HepG2 (cell line): ENCODE data around the gene MYH9. TPM values are rescaled to one million over a fixed set of nuclear protein-coding genes. Genes with fewer than 3 reads are reported as not detected.

Experiments used
- ATAC-seq: fragments of 200-7000 bp; cut with Tn5 transposase; 3 replicates; pipeline ENCODE4 v1.9.1; 2020; ENCODE audit warnings: mild to moderate bottlenecking, moderate library complexity
- BruUV-seq: library from RNA; stranded (reverse); fragments of 400-500 nt; replicated peaks from 2 replicates; lab custom pipeline; 2021; lab: Mats Ljungman, UMichigan
- CTCF ChIA-PET: fragments of 300-600 bp; formaldehyde crosslinking; extraction: SDS; loops from one replicate; lab custom pipeline; 2021; ENCODE audit warnings: low total read pairs, inconsistent platforms, low intra/inter-chr PET ratio; lab: Yijun Ruan, JAX
- POLR2A ChIA-PET: fragments of 350-600 bp; sonication (Branson Sonifier 250); formaldehyde crosslinking; loops from one replicate; lab custom pipeline; 2020; ENCODE audit warnings: antibody characterized with exemption, inconsistent platforms; lab: Yijun Ruan, JAX
- DNase-seq: peaks from one replicate; pipeline ENCODE4 v3.0.0-alpha.2; 2015; ENCODE audit warnings: low spot score
- FAIRE-seq: peaks from 3 replicates; lab custom pipeline; 2011; peaks lifted over from hg19 to GRCh38; lab: Jason Lieb, UNC
- H2AFZ ChIP-seq: one replicate; pipeline ENCODE4 v1.6.1; 2011; ENCODE audit warnings: low read length, inconsistent platforms
- H3K27ac ChIP-seq: fragments of 300-600 bp; 3 replicates; pipeline ENCODE4 v1.8.0; 2011; ENCODE audit warnings: mixed run types, mild to moderate bottlenecking, mixed read lengths, low read length, inconsistent platforms; ENCODE audit not compliant: insufficient read depth; ENCODE audit errors: extremely low read length
- H3K27me3 ChIP-seq, 2 experiments: fragments of 200-600 bp in 1 of 2; 2 replicates in 1 of 2; 3 replicates in 1 of 2; pipeline versions ENCODE4 v1.6.0 to v1.8.0; 2011; ENCODE audit warnings: low read length in 2 of 2, mild to moderate bottlenecking in 2 of 2, moderate library complexity in 2 of 2, inconsistent platforms in 1 of 2; ENCODE audit not compliant: insufficient read depth in 2 of 2, control insufficient read depth in 1 of 2
- H3K36me3 ChIP-seq, 2 experiments: fragments of 200-600 bp in 1 of 2; replicated peaks in 1 of 2; 2 replicates in 1 of 2; 3 replicates in 1 of 2; pipeline versions ENCODE4 v1.5.1 to v1.8.0; 2011; ENCODE audit warnings: low read length in 2 of 2, inconsistent platforms in 1 of 2; ENCODE audit not compliant: insufficient read depth in 2 of 2, control insufficient read depth in 1 of 2
- H3K4me1 ChIP-seq: 2 replicates; pipeline ENCODE4 v1.5.1; 2012; ENCODE audit warnings: low read length, inconsistent platforms; ENCODE audit not compliant: insufficient read depth
- H3K4me2 ChIP-seq: 2 replicates; pipeline ENCODE4 v1.6.0; 2011; ENCODE audit warnings: low read depth, low read length, inconsistent platforms
- H3K4me3 ChIP-seq, 3 experiments: fragments of 200-600 bp in 1 of 3; sonication (generic), shearing (Covaris generic) in 1 of 3; replicated peaks in 1 of 3; 2 replicates each; pipeline ENCODE4 v1.5.1; 2011 to 2016; ENCODE audit warnings: low read length in 3 of 3, inconsistent platforms in 2 of 3, low read depth in 2 of 3, mild to moderate bottlenecking in 2 of 3, control low read depth in 1 of 3, mixed read lengths in 1 of 3; ENCODE audit not compliant: insufficient read depth in 1 of 3
- H3K79me2 ChIP-seq: one replicate; pipeline ENCODE4 v1.6.1; 2011; ENCODE audit warnings: low read length, inconsistent platforms; ENCODE audit not compliant: insufficient read depth
- H3K9ac ChIP-seq: 2 replicates; pipeline ENCODE4 v1.6.0; 2011; ENCODE audit warnings: mild to moderate bottlenecking, low read depth, low read length, inconsistent platforms; ENCODE audit not compliant: insufficient read depth
- H3K9me3 ChIP-seq: 2 replicates; pipeline ENCODE4 v1.5.1; 2012; ENCODE audit warnings: mild to moderate bottlenecking, low read length
- H4K20me1 ChIP-seq: 2 replicates; pipeline ENCODE4 v1.6.0; 2011; ENCODE audit warnings: inconsistent platforms, mild to moderate bottlenecking, low read length, moderate library complexity; ENCODE audit not compliant: insufficient read depth
- AGO2 ChIP-seq: fragments of 200-400 bp; formaldehyde crosslinking; optimal IDR thresholded peaks from 2 replicates; pipeline ENCODE3; 2017; ENCODE audit warnings: mild to moderate bottlenecking, low read depth, low read length, moderate library complexity
- CBX1 ChIP-seq: IDR thresholded peaks from one replicate; pipeline ENCODE4 v1.6.1; 2016; ENCODE audit warnings: antibody characterized with exemption, low read depth
- EP300 ChIP-seq, 3 experiments: sonication (generic) in 1 of 3; formaldehyde crosslinking in 1 of 3; IDR thresholded peaks; 2 replicates each; pipeline versions ENCODE4 v1.5.1 to v1.6.1; 2011 to 2020; ENCODE audit warnings: low read depth in 2 of 3, low read length in 2 of 3, borderline replicate concordance in 1 of 3, improper control_type of control experiment in 1 of 3, mild to moderate bottlenecking in 1 of 3, missing genetic modification reagents in 1 of 3, moderate library complexity in 1 of 3
- MXD4 ChIP-seq: IDR thresholded peaks from 2 replicates; pipeline ENCODE4 v1.6.1; 2016; ENCODE audit warnings: mild to moderate bottlenecking, missing biosample characterization, missing genetic modification reagents
- POLR2A ChIP-seq, 2 experiments: IDR thresholded peaks; 2 replicates each; pipeline ENCODE4 v1.6.1; 2011; ENCODE audit warnings: low read depth in 2 of 2, low read length in 2 of 2, mild to moderate bottlenecking in 1 of 2, moderate library complexity in 1 of 2; ENCODE audit not compliant: insufficient read depth in 1 of 2
- REPIN1 ChIP-seq: sonication (generic); formaldehyde crosslinking; IDR thresholded peaks from 2 replicates; pipeline ENCODE4 v1.8.0; 2022; ENCODE audit warnings: missing genetic modification reagents, low read depth, mild to moderate bottlenecking, borderline replicate concordance
- SAP130 ChIP-seq: IDR thresholded peaks from 2 replicates; pipeline ENCODE4 v1.6.1; 2016; ENCODE audit warnings: low read depth
- WGBS: methylation state at CpG from one replicate; pipeline ENCODE4 v1.1.6; 2017; ENCODE audit warnings: low lambda C conversion rate; 5-methylcytosine and 5-hydroxymethylcytosine counted together
- in situ Hi-C: cut with HindIII; loops from 2 replicates; pipeline ENCODE4 v1.10.0; 2017; ENCODE audit warnings: low pct_unique_long_range_greater_than_20kb; ENCODE audit not compliant: extremely low pct_ligation_motif_present
- intact Hi-C: fragments of 100-400 bp; cut with micrococcal nuclease; formaldehyde crosslinking; loops from one replicate; pipeline ENCODE4 v1.10.0; 2022; ENCODE audit not compliant: unreplicated experiment
- polyA plus RNA-seq, 8 experiments: library from polyadenylated mRNA; depleted of rRNA in 3 of 8; stranded (reverse) in 7 of 8; unstranded in 1 of 8; fragments of >200 nt; fragmentation: Illumina TruSeq in 4 of 8; extraction: Trizol in 4 of 8; gene quantifications; 2 replicates each; pipeline versions ENCODE4 v1.2.1 to v1.2.3, GENCODE V29; 2011 to 2016; ENCODE audit warnings: low read depth in 4 of 8, missing spikeins in 1 of 8, mixed read lengths in 1 of 8; ENCODE audit not compliant: insufficient read depth in 1 of 8
- total RNA-seq, 5 experiments: library from RNA; depleted of rRNA; stranded (reverse); fragments of >200 nt; fragmentation: Illumina TruSeq; extraction: Trizol; gene quantifications; 2 replicates each; pipeline ENCODE4 v1.2.3, GENCODE V29; 2016; ENCODE audit warnings: low read depth in 1 of 5
- TF ChIP-seq, protein P1 (sequence below): sonication (generic); formaldehyde crosslinking; conservative IDR thresholded peaks from 2 replicates; pipeline ENCODE4 v1.4.0; 2020; ENCODE audit warnings: missing genetic modification reagents
- TF ChIP-seq, protein P2 (sequence below), 2 experiments: sonication (generic) in 1 of 2; formaldehyde crosslinking in 1 of 2; IDR thresholded peaks; 2 replicates each; pipeline versions ENCODE4 v1.4.0 to v1.6.1; 2016 to 2020; ENCODE audit warnings: borderline replicate concordance in 1 of 2, low read depth in 1 of 2, mild to moderate bottlenecking in 1 of 2, missing genetic modification reagents in 1 of 2

The MYH9 gene
- total and polyA plus RNA-seq, 2 of the 13 experiments (the other 11 are each of a cell fraction or from before 2014, with no cell fraction given) = 50.7 to 98.5 TPM

DNA sequence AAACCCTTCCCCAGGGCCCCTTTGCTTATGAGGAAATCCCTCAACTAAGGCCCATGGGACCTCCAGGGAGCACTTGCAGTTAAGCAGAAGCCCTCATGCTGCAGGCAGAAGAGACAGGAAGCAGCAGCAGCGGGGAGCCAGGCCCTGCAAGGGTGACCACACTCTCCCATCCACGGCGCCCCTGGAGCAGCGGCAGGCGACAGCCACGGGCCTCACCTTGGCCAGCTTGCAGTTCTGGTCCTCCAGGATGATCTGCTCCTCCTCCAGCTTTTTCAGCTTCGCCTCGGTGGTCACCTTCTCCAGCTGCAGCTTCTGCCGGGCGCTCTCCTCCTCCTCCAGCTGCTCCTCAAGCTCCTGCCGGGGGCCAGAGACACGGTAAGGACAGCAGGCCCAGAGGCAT is 87.9 kb downstream of the MYH9 start (continued):
- TF ChIP-seq EP300 (IDR thresholded peaks at IDR 0.05; ENCODE audit: low read depth in 2 of 2, low read length in 2 of 2) (no peak), EP300 (CRISPR knock-in tag; IDR thresholded peaks at IDR 0.05; ENCODE audit: borderline replicate concordance) (no peak), SAP130 (CRISPR knock-in tag) (no peak)

DNA sequence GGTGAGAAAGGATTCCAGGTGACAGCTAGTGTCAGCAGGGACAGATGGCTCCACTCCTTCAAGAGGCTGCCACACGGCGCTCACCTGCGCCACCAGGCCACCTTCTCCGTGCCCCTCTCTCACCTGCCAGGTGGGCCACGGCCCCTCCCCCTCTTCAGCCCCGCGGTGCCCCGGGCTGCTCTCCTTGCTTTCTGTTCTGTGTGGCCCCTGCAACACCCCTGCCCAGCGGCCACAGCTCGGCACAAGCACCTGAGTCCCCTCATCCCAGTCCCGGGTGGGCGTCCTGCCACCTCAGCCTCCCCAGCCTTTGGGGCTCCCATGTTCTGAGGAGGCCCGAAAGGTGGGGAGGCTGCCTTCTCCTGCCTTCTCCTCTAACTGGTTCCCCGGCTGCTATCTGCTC is 88.5 kb downstream of the MYH9 start:
- H2AFZ ChIP-seq = no peak overlapping the region
- no peak for FAIRE-seq
- H3K9me3 ChIP-seq = no peaks in the 10 kb centered on the region
- no peak overlapping the region for H3K4me3 ChIP-seq
- ChIA-PET POLR2A (no interaction called here), CTCF (no interaction called here)
- H3K4me1 ChIP-seq = no peaks in the 10 kb centered on the region
- no peak overlapping the region for H3K4me2 ChIP-seq
- TF ChIP-seq, protein P1, sequence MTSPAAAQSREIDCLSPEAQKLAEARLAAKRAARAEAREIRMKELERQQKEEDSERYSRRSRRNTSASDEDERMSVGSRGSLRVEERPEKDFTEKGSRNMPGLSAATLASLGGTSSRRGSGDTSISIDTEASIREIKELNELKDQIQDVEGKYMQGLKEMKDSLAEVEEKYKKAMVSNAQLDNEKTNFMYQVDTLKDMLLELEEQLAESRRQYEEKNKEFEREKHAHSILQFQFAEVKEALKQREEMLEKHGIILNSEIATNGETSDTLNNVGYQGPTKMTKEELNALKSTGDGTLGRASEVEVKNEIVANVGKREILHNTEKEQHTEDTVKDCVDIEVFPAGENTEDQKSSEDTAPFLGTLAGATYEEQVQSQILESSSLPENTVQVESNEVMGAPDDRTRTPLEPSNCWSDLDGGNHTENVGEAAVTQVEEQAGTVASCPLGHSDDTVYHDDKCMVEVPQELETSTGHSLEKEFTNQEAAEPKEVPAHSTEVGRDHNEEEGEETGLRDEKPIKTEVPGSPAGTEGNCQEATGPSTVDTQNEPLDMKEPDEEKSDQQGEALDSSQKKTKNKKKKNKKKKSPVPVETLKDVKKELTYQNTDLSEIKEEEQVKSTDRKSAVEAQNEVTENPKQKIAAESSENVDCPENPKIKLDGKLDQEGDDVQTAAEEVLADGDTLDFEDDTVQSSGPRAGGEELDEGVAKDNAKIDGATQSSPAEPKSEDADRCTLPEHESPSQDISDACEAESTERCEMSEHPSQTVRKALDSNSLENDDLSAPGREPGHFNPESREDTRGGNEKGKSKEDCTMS (CRISPR knock-in tag) = no peak
- TF ChIP-seq REPIN1 (CRISPR knock-in tag) (no peak), POLR2A (IDR thresholded peaks at IDR 0.05; ENCODE audit: insufficient read depth in 1 of 2, low read depth in 2 of 2, low read length in 2 of 2) (0 out of 4 replicates have a peak, but pooled peaks of 1 of the 2 experiments have one; percentile 19), AGO2 (peak; percentile 56), CBX1 (no peak), MXD4 (CRISPR knock-in tag) (no peak)
- TF ChIP-seq, protein P2, sequence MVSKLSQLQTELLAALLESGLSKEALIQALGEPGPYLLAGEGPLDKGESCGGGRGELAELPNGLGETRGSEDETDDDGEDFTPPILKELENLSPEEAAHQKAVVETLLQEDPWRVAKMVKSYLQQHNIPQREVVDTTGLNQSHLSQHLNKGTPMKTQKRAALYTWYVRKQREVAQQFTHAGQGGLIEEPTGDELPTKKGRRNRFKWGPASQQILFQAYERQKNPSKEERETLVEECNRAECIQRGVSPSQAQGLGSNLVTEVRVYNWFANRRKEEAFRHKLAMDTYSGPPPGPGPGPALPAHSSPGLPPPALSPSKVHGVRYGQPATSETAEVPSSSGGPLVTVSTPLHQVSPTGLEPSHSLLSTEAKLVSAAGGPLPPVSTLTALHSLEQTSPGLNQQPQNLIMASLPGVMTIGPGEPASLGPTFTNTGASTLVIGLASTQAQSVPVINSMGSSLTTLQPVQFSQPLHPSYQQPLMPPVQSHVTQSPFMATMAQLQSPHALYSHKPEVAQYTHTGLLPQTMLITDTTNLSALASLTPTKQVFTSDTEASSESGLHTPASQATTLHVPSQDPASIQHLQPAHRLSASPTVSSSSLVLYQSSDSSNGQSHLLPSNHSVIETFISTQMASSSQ (IDR thresholded peaks at IDR 0.05; ENCODE audit: low read depth) = no peak
- TF ChIP-seq, protein P2 (CRISPR knock-in tag; IDR thresholded peaks at IDR 0.05; ENCODE audit: borderline replicate concordance) = no peak
- H3K36me3 ChIP-seq = peaks cover 69 to 91% of the 10 kb centered on the region in 2 experiments
- no peak overlapping the region for H3K9ac ChIP-seq
- no peaks in the 10 kb centered on the region for H3K27me3 ChIP-seq
- no TSS peak for BruUV-seq
- in situ Hi-C loops = no loop called here
- no peak for DNase-seq
- 89% methylated on average over 12 of the region's 14 CpGs for WGBS
- ATAC-seq = no peak
- H3K79me2 ChIP-seq = no peaks in the 10 kb centered on the region
- H4K20me1 ChIP-seq = no peaks in the 10 kb centered on the region
- H3K27ac ChIP-seq = no peak overlapping the region
- intact Hi-C loops = no loop called here
